ENCODE measurements around the gene CDC45. TPM values are rescaled to one million over a fixed set of nuclear protein-coding genes. Genes with fewer than 3 reads are reported as not detected.

The CDC45 gene
- total and polyA plus RNA-seq, 2 of the 13 experiments (the other 11 are each of a cell fraction or from before 2014, with no cell fraction given) = 14.4 to 36.3 TPM

GRCh38 chr22:19431649-19432132 is 48.0 kb upstream of the CDC45 start, which contains the start of gene HIRA (continued):
- TF ChIP-seq TAF15 (IDR thresholded peaks at IDR 0.05; ENCODE audit: low read depth, low read length, poor library complexity, severe bottlenecking) = peak; percentile 56
- TF ChIP-seq ETV5 (CRISPR knock-in tag; IDR thresholded peaks at IDR 0.05; ENCODE audit: borderline replicate concordance) = peak; percentile 72
- peak; percentile 34; the same call in 1 of the 2 replicates for TF ChIP-seq FIP1L1 (IDR thresholded peaks at IDR 0.05; ENCODE audit: borderline replicate concordance, insufficient read depth, low read depth, low read length)
- peak; percentile 17; the same call in 1 of the 2 replicates for TF ChIP-seq SAFB2 (CRISPR knock-in tag; IDR thresholded peaks at IDR 0.05; ENCODE audit: borderline replicate concordance, low read depth)
- 0 out of 2 replicates have a peak, but pooled peaks have one; percentile 17 for TF ChIP-seq REL (CRISPR knock-in tag; conservative IDR thresholded peaks at IDR 0.05)
- TF ChIP-seq ETV6 (CRISPR knock-in tag; conservative IDR thresholded peaks at IDR 0.05) = peak; percentile 48; the same call in 1 of the 2 replicates
- TF ChIP-seq EZH2 (conservative IDR thresholded peaks at IDR 0.05; ENCODE audit: low read depth, low read length) = no peak
- 0 out of 2 replicates have a peak, but pooled peaks have one; percentile 2 for TF ChIP-seq RARA (CRISPR knock-in tag; IDR thresholded peaks at IDR 0.05)
- TF ChIP-seq MED1 (CRISPR knock-in tag; IDR thresholded peaks at IDR 0.05) = peak; percentile 33; the same call in 1 of the 2 replicates
- peak; percentile 19; the same call in 1 of the 2 replicates for TF ChIP-seq ZNF672 (CRISPR knock-in tag; IDR thresholded peaks at IDR 0.05)
- TF ChIP-seq FOSL2 (CRISPR knock-in tag; IDR thresholded peaks at IDR 0.05) = no peak
- TF ChIP-seq CEBPG (CRISPR knock-in tag; IDR thresholded peaks at IDR 0.05) = no peak
- 0 out of 2 replicates have a peak, but pooled peaks have one; percentile 33 for TF ChIP-seq KDM1A (CRISPR knock-in tag; IDR thresholded peaks at IDR 0.05)
- 0 out of 2 replicates have a peak, but pooled peaks have one; percentile 17 for TF ChIP-seq REXO4 (CRISPR knock-in tag; IDR thresholded peaks at IDR 0.05; ENCODE audit: borderline replicate concordance)
- TF ChIP-seq STAT5B (CRISPR knock-in tag; IDR thresholded peaks at IDR 0.05) = peak; percentile 66; the same call in 1 of the 2 replicates
- no peak for TF ChIP-seq SOX13 (IDR thresholded peaks at IDR 0.05)
- TF ChIP-seq SOX13 (CRISPR knock-in tag; conservative IDR thresholded peaks at IDR 0.05 in 1 of 2, IDR thresholded peaks at IDR 0.05 in 1 of 2) = 0 out of 4 replicates have a peak, but pooled peaks of 1 of the 2 experiments have one; percentile 0
- TF ChIP-seq GATA4 (IDR thresholded peaks at IDR 0.05; ENCODE audit: borderline replicate concordance, low read depth) = 0 out of 2 replicates have a peak, but pooled peaks have one; percentile 9
- no peak for TF ChIP-seq PHF5A (CRISPR knock-in tag; IDR thresholded peaks at IDR 0.05; ENCODE audit: low read depth, unreplicated experiment)
- TF ChIP-seq ZSCAN20 (CRISPR knock-in tag; IDR thresholded peaks at IDR 0.05; ENCODE audit: borderline replicate concordance) = 0 out of 2 replicates have a peak, but pooled peaks have one; percentile 32
- TF ChIP-seq THAP11 (CRISPR knock-in tag; IDR thresholded peaks at IDR 0.05) = peak; percentile 80
- no peak for TF ChIP-seq MTF2 (CRISPR knock-in tag; IDR thresholded peaks at IDR 0.05; ENCODE audit: borderline replicate concordance)
- no peak for TF ChIP-seq MEIS2 (CRISPR knock-in tag; IDR thresholded peaks at IDR 0.05)
- TF ChIP-seq MXI1 (IDR thresholded peaks at IDR 0.05; ENCODE audit: borderline replicate concordance, low read depth, low read length) = peak; percentile 54; the same call in 1 of the 3 replicates
- TF ChIP-seq HOXA7 (CRISPR knock-in tag; IDR thresholded peaks at IDR 0.05) = no peak
- TF ChIP-seq ZNF589 (CRISPR knock-in tag; conservative IDR thresholded peaks at IDR 0.05) = peak; percentile 69; the same call in 1 of the 2 replicates
- peak; percentile 24; the same call in 1 of the 2 replicates for TF ChIP-seq RAD21 (CRISPR knock-in tag; IDR thresholded peaks at IDR 0.05)
- 0 out of 2 replicates have a peak, but pooled peaks have one; percentile 3 for TF ChIP-seq ZNF234 (CRISPR knock-in tag; conservative IDR thresholded peaks at IDR 0.05)
- TF ChIP-seq ZSCAN22 (CRISPR knock-in tag; IDR thresholded peaks at IDR 0.05) = no peak
- TF ChIP-seq RELA (CRISPR knock-in tag; IDR thresholded peaks at IDR 0.05) = no peak
- peak; percentile 71 for TF ChIP-seq ZNF18 (CRISPR knock-in tag; IDR thresholded peaks at IDR 0.05; ENCODE audit: insufficient replicate concordance)
- TF ChIP-seq SRF (IDR thresholded peaks at IDR 0.05; ENCODE audit: low read depth, low read length) = peak; percentile 27; the same call in 1 of the 2 replicates

Data from HepG2 (cell line).